Loucy (cell line): ENCODE data around the gene PRRC2C.

Experiments used
- H2AFZ ChIP-seq: fragments of 200-600 bp; sonication (generic); 2 replicates; pipeline ENCODE4 v1.6.0; 2016; ENCODE audit warnings: antibody characterized with exemption, mild to moderate bottlenecking, low read length, moderate library complexity
- H3F3A ChIP-seq: fragments of 200-600 bp; 2 replicates; pipeline ENCODE4 v1.6.0; 2016; ENCODE audit warnings: antibody characterized with exemption, low read depth, mild to moderate bottlenecking
- H3K27me3 ChIP-seq: fragments of 200-600 bp; sonication (generic); 2 replicates; pipeline ENCODE4 v1.6.1; 2014; ENCODE audit warnings: low read length, mild to moderate bottlenecking; ENCODE audit not compliant: insufficient read depth, poor library complexity, severe bottlenecking
- H3K36me3 ChIP-seq: fragments of 200-600 bp; sonication (generic); 2 replicates; pipeline ENCODE4 v1.6.1; 2016; ENCODE audit warnings: low read length; ENCODE audit not compliant: insufficient read depth
- H3K4me1 ChIP-seq: fragments of 200-600 bp; sonication (generic); 2 replicates; pipeline ENCODE4 v1.5.1; 2014; ENCODE audit warnings: low read length, mild to moderate bottlenecking; ENCODE audit not compliant: insufficient read depth, poor library complexity, severe bottlenecking
- H3K4me2 ChIP-seq: fragments of 200-600 bp; sonication (generic); 2 replicates; pipeline ENCODE4 v1.6.0; 2014; ENCODE audit warnings: antibody characterized with exemption, low read length, low read depth, mild to moderate bottlenecking; ENCODE audit not compliant: poor library complexity, severe bottlenecking
- H3K4me3 ChIP-seq: fragments of 200-600 bp; sonication (generic); 2 replicates; pipeline ENCODE4 v1.5.1; 2014; ENCODE audit warnings: low read length, mild to moderate bottlenecking, mixed read lengths; ENCODE audit not compliant: poor library complexity, severe bottlenecking
- H3K79me2 ChIP-seq: fragments of 200-600 bp; sonication (generic); 2 replicates; pipeline ENCODE4 v1.6.1; 2014; ENCODE audit warnings: low read length; ENCODE audit not compliant: insufficient read depth
- H3K9ac ChIP-seq: fragments of 200-600 bp; sonication (generic); 2 replicates; pipeline ENCODE4 v1.6.0; 2014; ENCODE audit warnings: mild to moderate bottlenecking, low read depth, low read length, moderate library complexity; ENCODE audit not compliant: poor library complexity, severe bottlenecking
- H3K9me2 ChIP-seq: fragments of 200-600 bp; sonication (generic); replicated peaks from 2 replicates; pipeline ENCODE4 v1.6.1; 2016; ENCODE audit warnings: low read depth, low read length, mixed read lengths
- H3K9me3 ChIP-seq: fragments of 200-600 bp; sonication (generic); 2 replicates; pipeline ENCODE4 v1.6.1; 2014; ENCODE audit warnings: mild to moderate bottlenecking, antibody characterized with exemption, low read length, low read depth; ENCODE audit not compliant: insufficient read depth
- H4K20me1 ChIP-seq: fragments of 200-600 bp; sonication (generic); 2 replicates; pipeline ENCODE4 v1.6.0; 2014; ENCODE audit warnings: antibody characterized with exemption, low read length, mild to moderate bottlenecking; ENCODE audit not compliant: insufficient read depth, poor library complexity, severe bottlenecking
- EZH2phosphoT487 ChIP-seq: fragments of 200-600 bp; IDR thresholded peaks from 2 replicates; pipeline ENCODE4 v1.6.1; 2018; ENCODE audit warnings: antibody characterized with exemption, mild to moderate bottlenecking, moderate library complexity, borderline replicate concordance
- TF ChIP-seq, protein P1 (sequence below): fragments of 200-600 bp; sonication (generic); conservative IDR thresholded peaks from 2 replicates; pipeline ENCODE4 v1.5.1; 2014; ENCODE audit warnings: mild to moderate bottlenecking, antibody characterized with exemption, low read length

PRRC2C gene

GRCh38 chr1:171606402-171606941, 121.1 kb downstream of the PRRC2C start:
- no peak overlapping the region for H3K9ac ChIP-seq
- no peaks in the 10 kb centered on the region for H3F3A ChIP-seq
- H3K36me3 ChIP-seq = no peaks in the 10 kb centered on the region
- no peaks in the 10 kb centered on the region for H3K4me1 ChIP-seq
- H2AFZ ChIP-seq = no peak overlapping the region
- no peaks in the 10 kb centered on the region for H3K79me2 ChIP-seq
- no peak overlapping the region for H3K4me2 ChIP-seq
- H3K9me2 ChIP-seq = no peaks in the 10 kb centered on the region
- H3K9me3 ChIP-seq = no peaks in the 10 kb centered on the region
- no peaks in the 10 kb centered on the region for H3K27me3 ChIP-seq
- no peak overlapping the region for H3K4me3 ChIP-seq
- H4K20me1 ChIP-seq = no peaks in the 10 kb centered on the region
- TF ChIP-seq, protein P1, sequence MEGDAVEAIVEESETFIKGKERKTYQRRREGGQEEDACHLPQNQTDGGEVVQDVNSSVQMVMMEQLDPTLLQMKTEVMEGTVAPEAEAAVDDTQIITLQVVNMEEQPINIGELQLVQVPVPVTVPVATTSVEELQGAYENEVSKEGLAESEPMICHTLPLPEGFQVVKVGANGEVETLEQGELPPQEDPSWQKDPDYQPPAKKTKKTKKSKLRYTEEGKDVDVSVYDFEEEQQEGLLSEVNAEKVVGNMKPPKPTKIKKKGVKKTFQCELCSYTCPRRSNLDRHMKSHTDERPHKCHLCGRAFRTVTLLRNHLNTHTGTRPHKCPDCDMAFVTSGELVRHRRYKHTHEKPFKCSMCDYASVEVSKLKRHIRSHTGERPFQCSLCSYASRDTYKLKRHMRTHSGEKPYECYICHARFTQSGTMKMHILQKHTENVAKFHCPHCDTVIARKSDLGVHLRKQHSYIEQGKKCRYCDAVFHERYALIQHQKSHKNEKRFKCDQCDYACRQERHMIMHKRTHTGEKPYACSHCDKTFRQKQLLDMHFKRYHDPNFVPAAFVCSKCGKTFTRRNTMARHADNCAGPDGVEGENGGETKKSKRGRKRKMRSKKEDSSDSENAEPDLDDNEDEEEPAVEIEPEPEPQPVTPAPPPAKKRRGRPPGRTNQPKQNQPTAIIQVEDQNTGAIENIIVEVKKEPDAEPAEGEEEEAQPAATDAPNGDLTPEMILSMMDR = no peak
- TF ChIP-seq EZH2phosphoT487 = no peak

GRCh38 chr1:171610385-171610784, 125.1 kb downstream of the PRRC2C start:
- Histone ChIP-seq H3K36me3 (no peaks in the 10 kb centered on the region), H3K9ac (no peak overlapping the region), H3K9me3 (no peaks in the 10 kb centered on the region), H3K4me1 (no peaks in the 10 kb centered on the region), H3K9me2 (no peaks in the 10 kb centered on the region), H4K20me1 (no peaks in the 10 kb centered on the region), H3K79me2 (no peaks in the 10 kb centered on the region), H3K4me3 (no peak overlapping the region), H3K4me2 (no peak overlapping the region), H3K27me3 (no peaks in the 10 kb centered on the region), H3F3A (no peaks in the 10 kb centered on the region), H2AFZ (no peak overlapping the region)
- no peak for TF ChIP-seq EZH2phosphoT487
- TF ChIP-seq, protein P1 = no peak

GRCh38 chr1:171611306-171611705, 126.0 kb downstream of the PRRC2C start:
- H3K4me2 ChIP-seq = no peak overlapping the region
- H3K27me3 ChIP-seq = no peaks in the 10 kb centered on the region

More at GRCh38 chr1:171611306-171611705, 126.0 kb downstream of the PRRC2C start:
- Histone ChIP-seq H2AFZ (no peak overlapping the region), H3K4me1 (no peaks in the 10 kb centered on the region), H3K9ac (no peak overlapping the region), H3K4me3 (no peak overlapping the region), H3F3A (no peaks in the 10 kb centered on the region), H4K20me1 (no peaks in the 10 kb centered on the region), H3K36me3 (no peaks in the 10 kb centered on the region), H3K79me2 (no peaks in the 10 kb centered on the region), H3K9me2 (no peaks in the 10 kb centered on the region), H3K9me3 (no peaks in the 10 kb centered on the region)
- TF ChIP-seq EZH2phosphoT487 = no peak
- TF ChIP-seq, protein P1 = no peak
